ENCODE results near the gene KCNA10. TPM values are rescaled to one million over a fixed set of nuclear protein-coding genes. Genes with fewer than 3 reads are reported as not detected.

Gene KCNA10
- total RNA-seq, 1 experiment from 2014 or later: not detected

- no peak overlapping the region for H3K4ac ChIP-seq (ENCODE audit: low read depth, low read length)
- H2AK5ac ChIP-seq (ENCODE audit: insufficient read length, low read length): no peak overlapping the region
- no peak overlapping the region for H3K14ac ChIP-seq (ENCODE audit: insufficient read depth, low read length)
- no peak overlapping the region for H2BK15ac ChIP-seq (ENCODE audit: low read depth, low read length)
- no peak overlapping the region for H2BK120ac ChIP-seq (ENCODE audit: low read depth, low read length, poor library complexity, severe bottlenecking)
- no peak for DNase-seq
- Mint-ChIP-seq H3K27me3 (ENCODE audit: low read depth) (peaks cover 85% of the 10 kb centered on the region), H3K4me1 (peaks cover 7% of the 10 kb centered on the region in 2 experiments), H3K27ac (no peak overlapping the region; a peak in 1 of 7 replicates), H3K9me3 (no peaks in the 10 kb centered on the region), H3K4me3 (no peak overlapping the region), H3K36me3 (ENCODE audit: insufficient read depth in 1 of 3, low read depth in 3 of 3) (no peaks in the 10 kb centered on the region)
- WGBS (ENCODE audit: extremely low coverage, insufficient read length, low lambda C conversion rate): no CpG with 5 or more reads among the region's 1 CpG
- no peaks in the 10 kb centered on the region for H3K27me3 ChIP-seq (ENCODE audit: insufficient read depth, low read length)
- no peak overlapping the region for H2BK20ac ChIP-seq (ENCODE audit: low read depth, low read length, poor library complexity, severe bottlenecking)
- no peaks in the 10 kb centered on the region for H3K23me2 ChIP-seq (ENCODE audit: insufficient read length, low read depth, low read length, poor library complexity, severe bottlenecking)
- no peak overlapping the region for H3K4me2 ChIP-seq (ENCODE audit: insufficient read depth, insufficient read length, low read length)
- H3K4me1 ChIP-seq (ENCODE audit: insufficient read depth, low read length): no peaks in the 10 kb centered on the region
- H4K8ac ChIP-seq (replicated peaks; ENCODE audit: insufficient read length, low read depth, low read length): no peak overlapping the region
- no peak for TF ChIP-seq CTCF (conservative IDR thresholded peaks at IDR 0.05)
- H3K56ac ChIP-seq (ENCODE audit: insufficient read length, low read depth, low read length): no peak overlapping the region
- no peak overlapping the region for H2AFZ ChIP-seq (ENCODE audit: low read length)
- H3K79me2 ChIP-seq (ENCODE audit: insufficient read depth, low read length): no peaks in the 10 kb centered on the region
- H2BK5ac ChIP-seq (ENCODE audit: insufficient read length, low read length): no peak overlapping the region
- no peak overlapping the region for H4K5ac ChIP-seq (ENCODE audit: insufficient read length, low read depth, low read length)
- H3K79me1 ChIP-seq (ENCODE audit: insufficient read depth, low read depth, low read length, poor library complexity, severe bottlenecking): no peaks in the 10 kb centered on the region
- no peak overlapping the region for H3K27ac ChIP-seq (ENCODE audit: insufficient read length, low read depth, low read length)
- H2BK12ac ChIP-seq (ENCODE audit: insufficient read length, low read depth, low read length): no peak overlapping the region
- H3T11ph ChIP-seq (ENCODE audit: low read length): no peak overlapping the region
- no peaks in the 10 kb centered on the region for H4K20me1 ChIP-seq (ENCODE audit: control insufficient read depth, insufficient read depth, insufficient read length)
- no peak overlapping the region for H3K23ac ChIP-seq (ENCODE audit: insufficient read length, low read depth, low read length)
- H3K9ac ChIP-seq (ENCODE audit: extremely low read depth, insufficient read length, low read length): no peak overlapping the region
- H3K9me3 ChIP-seq (ENCODE audit: control insufficient read depth, low read depth, low read length): no peaks in the 10 kb centered on the region
- no peak overlapping the region for H3K18ac ChIP-seq (ENCODE audit: insufficient read length, low read depth, low read length)
- H4K91ac ChIP-seq (ENCODE audit: insufficient read length, low read depth, low read length): no peak overlapping the region
Observed at GRCh38 chr1:110565565-110565964, 46.6 kb upstream of the KCNA10 start.

Measured in H9 (cell line).